ENCODE data around the gene NDUFA7. TPM values are rescaled to one million over a fixed set of nuclear protein-coding genes. Genes with fewer than 3 reads are reported as not detected.

Gene NDUFA7
- total RNA-seq, 1 experiment from 2014 or later: 73.0 TPM

DNA sequence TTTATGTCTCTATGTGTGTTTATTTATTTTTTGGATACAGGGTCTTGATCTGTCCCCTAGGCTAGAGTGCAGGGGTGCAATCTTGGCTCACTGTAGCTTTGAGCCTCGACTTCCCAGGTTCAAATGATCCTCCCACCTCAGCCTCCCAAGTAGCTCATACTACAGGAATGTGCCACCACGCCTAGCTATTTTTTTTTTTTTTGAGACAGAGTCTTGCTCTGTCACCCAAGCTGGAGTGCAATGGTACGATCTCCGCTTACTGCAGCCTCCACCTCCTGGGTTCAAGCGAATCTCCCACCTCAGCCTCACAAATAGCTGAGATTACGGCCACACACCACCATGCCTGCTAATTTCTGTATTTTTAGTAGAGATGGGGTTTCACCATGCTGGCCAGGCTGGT, 37.8 kb upstream of the NDUFA7 start:
- Histone ChIP-seq H3K27ac (ENCODE audit: insufficient read length, low read depth, low read length) (no peak overlapping the region), H3K4me2 (ENCODE audit: insufficient read depth, insufficient read length, low read length) (no peak overlapping the region)
- WGBS (ENCODE audit: extremely low coverage, insufficient read length, low lambda C conversion rate): no CpG with 5 or more reads among the region's 6 CpGs

More for the DNA sequence above, 37.8 kb upstream of the NDUFA7 start:
- H4K5ac ChIP-seq (ENCODE audit: insufficient read length, low read depth, low read length): no peak overlapping the region
- Mint-ChIP-seq H3K4me3 (no peak overlapping the region; a peak in 1 of 5 replicates), H3K9me3 (peaks cover 0 to 3% of the 10 kb centered on the region in 2 experiments; a peak in 2 of 5 replicates), H3K27me3 (ENCODE audit: low read depth) (peaks cover 22% of the 10 kb centered on the region), H3K27ac (no peak overlapping the region), H3K36me3 (ENCODE audit: insufficient read depth in 1 of 3, low read depth in 3 of 3) (no peaks in the 10 kb centered on the region), H3K4me1 (peaks cover 7 to 8% of the 10 kb centered on the region in 2 experiments)
- no peak overlapping the region for H3K18ac ChIP-seq (ENCODE audit: insufficient read length, low read depth, low read length)
- H3K79me1 ChIP-seq (ENCODE audit: insufficient read depth, low read depth, low read length, poor library complexity, severe bottlenecking): no peaks in the 10 kb centered on the region
- H4K8ac ChIP-seq (replicated peaks; ENCODE audit: insufficient read length, low read depth, low read length): no peak overlapping the region
- H2AK5ac ChIP-seq (ENCODE audit: insufficient read length, low read length): no peak overlapping the region
- no peak overlapping the region for H3K4ac ChIP-seq (ENCODE audit: low read depth, low read length)
- H4K91ac ChIP-seq (ENCODE audit: insufficient read length, low read depth, low read length): no peak overlapping the region
- no peaks in the 10 kb centered on the region for H3K9me3 ChIP-seq (ENCODE audit: control insufficient read depth, low read depth, low read length)
- no peaks in the 10 kb centered on the region for H3K23me2 ChIP-seq (ENCODE audit: insufficient read length, low read depth, low read length, poor library complexity, severe bottlenecking)
- no peak overlapping the region for H2BK20ac ChIP-seq (ENCODE audit: low read depth, low read length, poor library complexity, severe bottlenecking)
- H3K79me2 ChIP-seq (ENCODE audit: insufficient read depth, low read length): no peaks in the 10 kb centered on the region
- H3K4me1 ChIP-seq (ENCODE audit: insufficient read depth, low read length): no peaks in the 10 kb centered on the region
- no peak overlapping the region for H3K9ac ChIP-seq (ENCODE audit: extremely low read depth, insufficient read length, low read length)
- H3K27me3 ChIP-seq (ENCODE audit: insufficient read depth, low read length): no peaks in the 10 kb centered on the region
- no peak overlapping the region for H2BK15ac ChIP-seq (ENCODE audit: low read depth, low read length)
- no peak overlapping the region for H3K56ac ChIP-seq (ENCODE audit: insufficient read length, low read depth, low read length)
- H2BK12ac ChIP-seq (ENCODE audit: insufficient read length, low read depth, low read length): no peak overlapping the region
- TF ChIP-seq CTCF (conservative IDR thresholded peaks at IDR 0.05): no peak
- H2BK120ac ChIP-seq (ENCODE audit: low read depth, low read length, poor library complexity, severe bottlenecking): no peak overlapping the region
- H3T11ph ChIP-seq (ENCODE audit: low read length): no peak overlapping the region
- no peak overlapping the region for H3K23ac ChIP-seq (ENCODE audit: insufficient read length, low read depth, low read length)
- no peaks in the 10 kb centered on the region for H4K20me1 ChIP-seq (ENCODE audit: control insufficient read depth, insufficient read depth, insufficient read length)
- no peak overlapping the region for H3K14ac ChIP-seq (ENCODE audit: insufficient read depth, low read length)
- no peak for DNase-seq
- no peak overlapping the region for H2AFZ ChIP-seq (ENCODE audit: low read length)
- no peak overlapping the region for H2BK5ac ChIP-seq (ENCODE audit: insufficient read length, low read length)
